Stomach (tissue), 9 donors: Measurements from ENCODE around the gene CORO2B. TPM values are rescaled to one million over a fixed set of nuclear protein-coding genes. Genes with fewer than 3 reads are reported as not detected.

Experiments used
- DNase-seq, 2 donors: peaks; one replicate each; pipeline versions ENCODE4 v3.0.0 to v3.0.0-alpha.2; 2013 to 2019
- H3K27ac ChIP-seq, 5 donors: fragments of 200-600 bp in 4 of 5; sonication (generic) in 4 of 5; one replicate each; pipeline ENCODE4 v1.5.1; 2013 to 2019; ENCODE audit warnings: mild to moderate bottlenecking in 1 of 5, moderate library complexity in 1 of 5
- H3K27me3 ChIP-seq, 3 donors: fragments of 200-600 bp; sonication (generic); one replicate each; pipeline ENCODE4 v1.5.1; 2017 to 2019; ENCODE audit warnings: mixed run types in 1 of 3
- H3K36me3 ChIP-seq, 4 donors: fragments of 200-600 bp; sonication (generic); 1 replicate in 3 of 4; 2 replicates in 1 of 4; pipeline ENCODE4 v1.5.1; 2016 to 2019
- H3K4me1 ChIP-seq, 4 donors: fragments of 200-600 bp; sonication (generic); one replicate each; pipeline ENCODE4 v1.5.1; 2016 to 2019
- H3K4me3 ChIP-seq, 4 donors: fragments of 200-600 bp; sonication (generic) in 3 of 4; one replicate each; pipeline ENCODE4 v1.5.1; 2016 to 2019; ENCODE audit warnings: mild to moderate bottlenecking in 1 of 4
- H3K9me3 ChIP-seq, 4 donors: fragments of 200-600 bp; sonication (generic); one replicate each; pipeline ENCODE4 v1.5.1; 2016 to 2019
- EP300 ChIP-seq: sonication (generic); formaldehyde crosslinking; IDR thresholded peaks from one replicate; pipeline ENCODE4 v1.6.1; 2017; ENCODE audit warnings: antibody characterized with exemption
- POLR2A ChIP-seq, 4 donors: fragments of 450-650 bp; IDR thresholded peaks; one replicate each; pipeline ENCODE4 v1.6.1; 2016; ENCODE audit warnings: antibody characterized with exemption in 4 of 4, control low read depth in 2 of 4, mild to moderate bottlenecking in 1 of 4, moderate library complexity in 1 of 4
- POLR2AphosphoS5 ChIP-seq, 3 donors: sonication (generic); formaldehyde crosslinking; IDR thresholded peaks; one replicate each; pipeline ENCODE4 v1.6.1; 2016; ENCODE audit warnings: antibody characterized with exemption in 3 of 3
- WGBS, 5 donors: extraction: QIAGEN DNeasy Blood & Tissue Kit in 3 of 5; methylation state at CpG; one replicate each; pipeline versions ENCODE4 v1.1.5 to v1.1.7; 2013 to 2018; 5-methylcytosine and 5-hydroxymethylcytosine counted together
- intact Hi-C: fragments of 100-400 bp; cut with DNase I; formaldehyde crosslinking; loops from one replicate; pipeline ENCODE4 v1.15.1; 2023; ENCODE audit warnings: low total_unique reads
- polyA plus RNA-seq, 3 donors: library from polyadenylated mRNA; stranded (reverse); fragments of 200-250 nt; gene quantifications; one replicate each; pipeline ENCODE4 v1.2.3, GENCODE V29; 2013
- total RNA-seq, 5 donors: library from RNA; depleted of rRNA; stranded (reverse); fragments of >200 nt; gene quantifications; one replicate each; pipeline versions ENCODE4 v1.1.0 to v1.2.3, GENCODE V29; 2014 to 2016
- TF ChIP-seq, protein P1 (sequence below), 7 experiments: fragments of 450-650 bp in 4 of 7; fragments of 200-600 bp in 3 of 7; sonication (generic) in 3 of 7; IDR thresholded peaks; one replicate each; pipeline ENCODE4 v1.5.1; 2016 to 2019; ENCODE audit warnings: antibody characterized with exemption in 7 of 7, control low read depth in 2 of 7, mild to moderate bottlenecking in 1 of 7
- donor health status: healthy with polysubstance abuse.
- donor health status: Bipolar disorder and iron deficiency.
- donor health status: healthy.

Gene CORO2B
- total and polyA plus RNA-seq, 8 donors, result 0.89 to 3.7 (median 2.3) TPM; not detected in 1

DNA sequence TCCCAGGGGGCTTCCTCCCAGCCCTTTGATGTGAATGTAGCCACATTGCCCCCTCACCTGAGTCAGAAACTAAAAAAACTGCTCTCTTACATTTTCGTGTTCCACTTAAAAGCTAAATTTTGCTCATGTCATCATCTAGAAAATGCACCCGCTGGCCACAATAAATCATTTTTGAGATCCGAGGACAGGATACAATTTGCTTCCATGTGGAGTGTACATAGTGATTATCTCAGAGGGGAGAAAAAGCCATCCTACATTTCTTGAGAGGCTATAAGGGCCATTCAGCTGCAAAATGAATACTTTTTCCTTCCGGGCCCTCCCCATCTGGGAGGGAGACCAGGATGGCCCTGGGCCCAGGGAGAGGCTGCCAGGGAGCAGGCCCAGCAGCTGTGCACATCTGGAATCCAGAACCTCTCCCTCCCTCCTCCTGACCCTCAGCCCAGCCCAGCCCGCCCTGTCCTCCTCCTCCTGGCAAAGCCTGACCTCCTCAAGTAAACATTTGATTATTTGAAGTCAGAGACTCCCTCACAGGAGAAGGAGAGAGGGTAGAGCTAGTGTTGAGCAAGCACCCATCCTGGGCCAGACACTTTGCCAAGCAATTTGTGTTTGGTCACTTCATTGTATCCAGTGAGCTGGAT, 59.1 kb downstream of the CORO2B start:
- H3K4me3 ChIP-seq, result no peak overlapping the region
- H3K36me3 ChIP-seq, result no peaks in the 10 kb centered on the region
- H3K4me1 ChIP-seq, result peaks cover 0 to 18% (median 10%) of the 10 kb centered on the region in 4 donors
- TF ChIP-seq POLR2A (IDR thresholded peaks at IDR 0.05) (no peak), POLR2AphosphoS5 (IDR thresholded peaks at IDR 0.05) (peak in 1 of 3 donors; percentile 10)
- H3K9me3 ChIP-seq, result no peaks in the 10 kb centered on the region
- intact Hi-C loops, result no loop called here
- H3K27me3 ChIP-seq, result no peaks in the 10 kb centered on the region
- WGBS, 5 donors, result 31 to 50% (median 40%) methylated on average over 5 of the region's 5 CpGs
- peak overlapping the region in 3 of 5 donors; percentile 29 to 62 (median 49) for H3K27ac ChIP-seq
- peak; percentile 38 to 84 for DNase-seq

DNA sequence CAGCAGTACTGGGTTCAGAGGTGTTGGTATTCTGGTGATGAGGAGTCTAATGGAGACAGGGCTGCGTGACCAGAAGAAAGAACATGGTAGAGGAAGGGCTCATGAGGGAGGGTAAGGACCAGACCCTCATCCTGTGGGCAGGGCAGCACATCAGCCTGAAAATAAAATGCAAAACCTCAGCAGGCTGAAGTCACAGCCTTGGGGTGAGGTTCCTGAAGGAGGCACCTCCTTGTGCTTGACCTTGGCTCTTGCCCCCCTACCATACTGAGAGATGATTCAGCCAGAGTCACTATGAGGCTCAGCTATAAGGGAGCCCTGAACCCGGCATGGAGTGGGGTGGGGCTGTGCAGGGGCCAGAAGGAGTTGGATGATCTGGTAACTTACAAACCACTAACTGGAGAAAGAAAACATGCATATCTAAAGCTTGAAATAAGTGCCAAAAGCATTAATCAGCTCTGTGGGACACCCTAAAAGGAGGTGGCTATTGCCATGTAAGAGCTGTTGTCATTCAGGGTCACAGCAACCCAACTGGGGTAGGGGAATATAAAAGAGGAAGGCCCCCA, 60.2 kb downstream of the CORO2B start:
- Histone ChIP-seq H3K36me3 (no peaks in the 10 kb centered on the region), H3K4me1 (peaks cover 0 to 18% (median 10%) of the 10 kb centered on the region in 4 donors), H3K9me3 (no peaks in the 10 kb centered on the region), H3K4me3 (no peak overlapping the region), H3K27ac (peak overlapping the region in 3 of 5 donors; percentile 35 to 62 (median 49)), H3K27me3 (no peaks in the 10 kb centered on the region)
- TF ChIP-seq POLR2A (IDR thresholded peaks at IDR 0.05), result no peak
- TF ChIP-seq, protein P1, sequence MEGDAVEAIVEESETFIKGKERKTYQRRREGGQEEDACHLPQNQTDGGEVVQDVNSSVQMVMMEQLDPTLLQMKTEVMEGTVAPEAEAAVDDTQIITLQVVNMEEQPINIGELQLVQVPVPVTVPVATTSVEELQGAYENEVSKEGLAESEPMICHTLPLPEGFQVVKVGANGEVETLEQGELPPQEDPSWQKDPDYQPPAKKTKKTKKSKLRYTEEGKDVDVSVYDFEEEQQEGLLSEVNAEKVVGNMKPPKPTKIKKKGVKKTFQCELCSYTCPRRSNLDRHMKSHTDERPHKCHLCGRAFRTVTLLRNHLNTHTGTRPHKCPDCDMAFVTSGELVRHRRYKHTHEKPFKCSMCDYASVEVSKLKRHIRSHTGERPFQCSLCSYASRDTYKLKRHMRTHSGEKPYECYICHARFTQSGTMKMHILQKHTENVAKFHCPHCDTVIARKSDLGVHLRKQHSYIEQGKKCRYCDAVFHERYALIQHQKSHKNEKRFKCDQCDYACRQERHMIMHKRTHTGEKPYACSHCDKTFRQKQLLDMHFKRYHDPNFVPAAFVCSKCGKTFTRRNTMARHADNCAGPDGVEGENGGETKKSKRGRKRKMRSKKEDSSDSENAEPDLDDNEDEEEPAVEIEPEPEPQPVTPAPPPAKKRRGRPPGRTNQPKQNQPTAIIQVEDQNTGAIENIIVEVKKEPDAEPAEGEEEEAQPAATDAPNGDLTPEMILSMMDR (IDR thresholded peaks at IDR 0.05), result no peak
- no peak for TF ChIP-seq EP300
- TF ChIP-seq POLR2AphosphoS5 (IDR thresholded peaks at IDR 0.05), result no peak
- no peak for DNase-seq
- intact Hi-C loops, result no loop called here
- WGBS, 5 donors, result 60 to 78% (median 71%) methylated on average over 2 of the region's 2 CpGs

DNA sequence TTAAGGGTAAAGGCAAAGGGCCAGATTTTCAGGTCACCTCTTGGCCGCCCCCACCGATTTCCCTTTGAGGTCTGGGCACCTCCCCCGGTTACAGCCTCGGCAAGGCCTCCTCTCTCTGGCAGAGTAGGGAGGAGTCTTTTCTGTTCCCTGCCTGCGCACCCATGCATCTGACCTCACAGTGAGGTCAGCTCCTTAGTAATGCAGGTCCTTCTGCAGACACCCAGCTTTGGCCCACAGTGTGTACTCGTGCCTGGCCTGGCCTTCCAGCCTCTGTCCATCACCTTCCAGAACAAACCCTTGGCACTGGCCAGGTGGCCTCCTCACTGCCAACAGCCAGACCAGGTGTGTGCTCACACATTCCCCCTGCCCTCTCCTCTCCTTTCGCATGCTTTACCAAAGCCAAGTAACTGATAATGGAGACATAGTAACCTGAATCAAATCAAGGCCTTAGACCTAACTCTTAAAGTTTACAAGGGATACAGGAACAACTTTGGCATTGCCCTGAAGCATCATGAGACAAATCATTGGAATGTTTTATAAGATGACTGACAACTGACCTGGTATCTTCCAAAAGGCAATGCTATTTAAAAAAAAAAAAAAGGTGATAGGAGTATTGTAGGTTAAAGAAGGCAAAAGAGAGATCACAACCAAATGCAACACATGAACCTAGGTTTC, 61.3 kb downstream of the CORO2B start:
- Histone ChIP-seq H3K27ac (peak overlapping the region in 1 of 5 donors; percentile 31), H3K4me1 (peaks cover 0 to 18% (median 8%) of the 10 kb centered on the region in 4 donors), H3K27me3 (no peaks in the 10 kb centered on the region), H3K9me3 (no peaks in the 10 kb centered on the region), H3K36me3 (no peaks in the 10 kb centered on the region), H3K4me3 (no peak overlapping the region)
- DNase-seq, result no peak
- 64 to 72% (median 67%) methylated on average over 7 of the region's 7 CpGs for WGBS, 5 donors
- TF ChIP-seq POLR2AphosphoS5 (IDR thresholded peaks at IDR 0.05) (no peak), POLR2A (IDR thresholded peaks at IDR 0.05) (no peak), EP300 (no peak)
- TF ChIP-seq, protein P1 (IDR thresholded peaks at IDR 0.05), result no peak
- intact Hi-C loops, result no loop called here

DNA sequence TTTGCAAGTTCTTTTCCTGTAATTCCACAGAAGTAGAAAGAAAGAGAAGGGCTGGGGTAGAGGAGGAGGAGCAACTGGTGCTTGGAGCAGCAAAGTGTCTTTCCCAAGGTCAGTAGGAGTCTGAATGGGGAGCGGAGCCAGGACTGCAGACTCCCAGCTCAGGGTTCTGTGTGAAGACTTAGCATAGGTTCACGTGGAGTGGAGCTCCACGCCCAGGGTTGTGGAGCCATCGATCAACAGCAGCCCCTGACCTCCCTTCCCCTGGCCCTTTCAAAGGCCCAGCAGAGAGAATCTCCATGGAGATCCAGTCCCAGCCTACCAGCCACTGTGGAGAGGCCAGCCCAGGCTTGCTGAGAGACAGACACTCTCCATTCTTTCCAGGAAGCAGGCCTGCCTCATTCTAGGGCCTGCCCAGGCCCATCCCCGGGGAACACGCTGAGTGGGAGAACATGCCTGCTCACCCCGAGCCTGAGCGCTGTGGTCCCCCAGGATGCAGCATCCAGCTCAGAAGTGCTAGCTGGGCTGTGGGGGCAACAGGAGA, 62.1 kb downstream of the CORO2B start:
- TF ChIP-seq EP300 (no peak), POLR2AphosphoS5 (IDR thresholded peaks at IDR 0.05) (no peak)
- TF ChIP-seq, protein P1 (IDR thresholded peaks at IDR 0.05), result no peak
- Histone ChIP-seq H3K27ac (peak overlapping the region in 2 of 5 donors; percentile 31 to 49), H3K36me3 (no peaks in the 10 kb centered on the region), H3K9me3 (no peaks in the 10 kb centered on the region), H3K4me3 (no peak overlapping the region), H3K27me3 (no peaks in the 10 kb centered on the region), H3K4me1 (peaks cover 0 to 18% (median 3%) of the 10 kb centered on the region in 4 donors)
- intact Hi-C loops, result no loop called here
- peak in 1 of 2 donors; percentile 68 for DNase-seq
- 63 to 72% (median 66%) methylated on average over 6 to 8 of the region's 8 CpGs for WGBS, 5 donors
